Transverse colon (tissue), 4 donors: Measurements from ENCODE around the gene PTPN20.

Experiments
- EP300 ChIP-seq: sonication (generic); formaldehyde crosslinking; IDR thresholded peaks from one replicate; pipeline ENCODE4 v1.6.1; 2017; ENCODE audit warnings: antibody characterized with exemption, low read depth
- POLR2A ChIP-seq: fragments of 450-650 bp; IDR thresholded peaks from one replicate; pipeline ENCODE4 v1.6.1; 2016; ENCODE audit warnings: antibody characterized with exemption, mild to moderate bottlenecking, moderate library complexity
- POLR2AphosphoS5 ChIP-seq, 3 donors: sonication (generic); formaldehyde crosslinking; IDR thresholded peaks; one replicate each; pipeline ENCODE4 v1.6.1; 2016; ENCODE audit warnings: antibody characterized with exemption in 3 of 3
- TF ChIP-seq, protein P1 (sequence below), 5 experiments: fragments of 200-600 bp in 3 of 5; fragments of 450-650 bp in 2 of 5; sonication (generic) in 3 of 5; IDR thresholded peaks; 1 replicate in 2 of 5; 2 replicates in 3 of 5; pipeline ENCODE4 v1.5.1; 2016 to 2017; ENCODE audit warnings: antibody characterized with exemption in 5 of 5, inconsistent platforms in 3 of 5, mild to moderate bottlenecking in 2 of 5, moderate library complexity in 1 of 5

DNA sequence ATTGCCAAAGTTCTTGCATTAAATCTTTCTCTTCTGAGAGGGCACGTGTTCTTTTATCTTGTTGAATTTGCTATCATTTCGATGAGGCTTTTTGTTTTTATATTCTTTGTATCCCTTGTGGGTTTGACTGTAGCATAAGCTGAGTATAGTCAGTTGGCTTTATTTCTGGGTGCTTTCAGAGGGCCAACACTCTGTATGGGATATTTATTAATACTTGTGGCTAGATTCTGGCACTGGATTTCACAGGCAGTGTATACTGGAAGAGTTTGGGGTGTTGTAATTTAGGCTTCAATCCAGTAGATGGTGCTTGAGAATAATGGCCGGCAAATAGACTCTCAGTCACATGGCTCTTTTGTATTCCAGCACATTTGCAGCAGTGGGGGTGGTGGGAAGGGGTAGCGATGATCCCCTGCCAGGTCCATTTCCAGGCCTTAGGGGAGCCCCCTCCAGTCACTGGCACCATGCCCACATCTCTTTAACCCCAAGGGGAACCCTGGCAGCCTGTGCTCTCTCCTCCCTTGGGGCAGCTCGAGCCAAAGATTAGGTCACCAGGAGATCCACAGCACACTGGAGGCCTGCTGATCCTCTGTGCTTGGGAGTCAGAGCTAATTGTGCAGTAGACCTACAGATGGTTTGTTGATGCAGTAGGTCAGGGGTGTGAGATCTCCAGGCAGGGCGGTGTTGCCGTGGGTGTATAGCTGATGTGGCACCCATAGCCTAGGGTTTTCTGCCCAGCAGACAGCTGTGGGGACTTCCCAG lies 81.8 kb downstream of the PTPN20 start:
- TF ChIP-seq POLR2A (no peak), POLR2AphosphoS5 (IDR thresholded peaks at IDR 0.05) (no peak), EP300 (no peak)
- TF ChIP-seq, protein P1, sequence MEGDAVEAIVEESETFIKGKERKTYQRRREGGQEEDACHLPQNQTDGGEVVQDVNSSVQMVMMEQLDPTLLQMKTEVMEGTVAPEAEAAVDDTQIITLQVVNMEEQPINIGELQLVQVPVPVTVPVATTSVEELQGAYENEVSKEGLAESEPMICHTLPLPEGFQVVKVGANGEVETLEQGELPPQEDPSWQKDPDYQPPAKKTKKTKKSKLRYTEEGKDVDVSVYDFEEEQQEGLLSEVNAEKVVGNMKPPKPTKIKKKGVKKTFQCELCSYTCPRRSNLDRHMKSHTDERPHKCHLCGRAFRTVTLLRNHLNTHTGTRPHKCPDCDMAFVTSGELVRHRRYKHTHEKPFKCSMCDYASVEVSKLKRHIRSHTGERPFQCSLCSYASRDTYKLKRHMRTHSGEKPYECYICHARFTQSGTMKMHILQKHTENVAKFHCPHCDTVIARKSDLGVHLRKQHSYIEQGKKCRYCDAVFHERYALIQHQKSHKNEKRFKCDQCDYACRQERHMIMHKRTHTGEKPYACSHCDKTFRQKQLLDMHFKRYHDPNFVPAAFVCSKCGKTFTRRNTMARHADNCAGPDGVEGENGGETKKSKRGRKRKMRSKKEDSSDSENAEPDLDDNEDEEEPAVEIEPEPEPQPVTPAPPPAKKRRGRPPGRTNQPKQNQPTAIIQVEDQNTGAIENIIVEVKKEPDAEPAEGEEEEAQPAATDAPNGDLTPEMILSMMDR (IDR thresholded peaks at IDR 0.05) = peak; percentile 10 to 45 (median 44)
